Panc1 (cell line): ENCODE results near the gene CYGB. TPM values are rescaled to one million over a fixed set of nuclear protein-coding genes. Genes with fewer than 3 reads are reported as not detected.

Experiments
- ATAC-seq: fragments of 200-7000 bp; cut with Tn5 transposase; 2 replicates; pipeline ENCODE4 v1.9.1; 2020; ENCODE audit warnings: mild to moderate bottlenecking, moderate library complexity
- BruUV-seq: library from RNA; stranded (reverse); fragments of 400-500 nt; replicated peaks from 2 replicates; lab custom pipeline; 2021; lab: Mats Ljungman, UMichigan
- CTCF ChIA-PET: fragments of 300-600 bp; sonication (Branson Sonifier 250); formaldehyde crosslinking; loops from one replicate; lab custom pipeline; 2022; ENCODE audit warnings: antibody characterized with exemption; lab: Charles Lee
- POLR2A ChIA-PET: fragments of 300-600 bp; sonication (Branson Sonifier 250); formaldehyde crosslinking; loops from one replicate; lab custom pipeline; 2022; ENCODE audit warnings: antibody characterized with exemption; lab: Charles Lee
- DNase-seq: peaks from one replicate; pipeline ENCODE4 v3.0.0-alpha.2; 2010; ENCODE audit warnings: low read depth, low spot score
- H3K27ac ChIP-seq: 2 replicates; pipeline ENCODE4 v1.5.1; 2011; ENCODE audit warnings: mild to moderate bottlenecking, low read length, inconsistent platforms
- H3K27me3 ChIP-seq: fragments of 200-500 bp; sonication (Bioruptor generic); 2 replicates; pipeline ENCODE4 v1.6.0; 2014; ENCODE audit warnings: low read length, inconsistent platforms; ENCODE audit not compliant: control insufficient read depth, insufficient read depth
- H3K36me3 ChIP-seq: fragments of 200-500 bp; sonication (Bioruptor generic); 2 replicates; pipeline ENCODE4 v1.5.1; 2014; ENCODE audit warnings: inconsistent platforms, mild to moderate bottlenecking, low read length, moderate library complexity; ENCODE audit not compliant: control insufficient read depth, insufficient read depth
- H3K4me1 ChIP-seq: 2 replicates; pipeline ENCODE4 v1.5.1; 2011; ENCODE audit warnings: inconsistent platforms, mild to moderate bottlenecking, low read length, moderate library complexity; ENCODE audit not compliant: control insufficient read depth, insufficient read depth
- H3K4me3 ChIP-seq, 2 experiments: 2 replicates each; pipeline ENCODE4 v1.5.1; 2011 to 2012; ENCODE audit warnings: low read depth in 2 of 2, low read length in 2 of 2, mild to moderate bottlenecking in 2 of 2, inconsistent platforms in 1 of 2, moderate library complexity in 1 of 2
- H3K9me3 ChIP-seq: fragments of 200-500 bp; sonication (Bioruptor generic); 2 replicates; pipeline ENCODE4 v1.5.1; 2014; ENCODE audit warnings: low read depth, mild to moderate bottlenecking, inconsistent platforms, low read length, moderate library complexity; ENCODE audit not compliant: control insufficient read depth, insufficient read depth
- POLR2AphosphoS5 ChIP-seq: IDR thresholded peaks from 2 replicates; pipeline ENCODE4 v1.6.1; 2012; ENCODE audit warnings: mild to moderate bottlenecking, low read depth, low read length, moderate library complexity
- SIN3A ChIP-seq: IDR thresholded peaks from 2 replicates; pipeline ENCODE4 v1.6.1; 2012; ENCODE audit warnings: low read depth, mild to moderate bottlenecking, low read length, moderate library complexity, borderline replicate concordance; ENCODE audit not compliant: insufficient read depth
- TCF7L2 ChIP-seq: IDR thresholded peaks from 2 replicates; pipeline ENCODE4 v1.6.1; 2011; ENCODE audit warnings: mild to moderate bottlenecking, low read depth, low read length, inconsistent platforms
- in situ Hi-C: cut with HindIII; loops from 2 replicates; pipeline ENCODE4 v1.10.0; 2016; ENCODE audit warnings: low sequenced_read_pairs, low pct_unique_long_range_greater_than_20kb
- intact Hi-C: fragments of 100-400 bp; cut with micrococcal nuclease; formaldehyde crosslinking; loops from one replicate; pipeline ENCODE4 v1.10.0; 2022; ENCODE audit not compliant: unreplicated experiment
- total RNA-seq: library from RNA; stranded (reverse); gene quantifications from one replicate; pipeline ENCODE4 v1.2.1, GENCODE V29; 2021; ENCODE audit not compliant: unreplicated experiment
- TF ChIP-seq, protein P1 (sequence below): fragments of 450-650 bp; IDR thresholded peaks from 2 replicates; pipeline ENCODE4 v1.5.1; 2017; ENCODE audit warnings: mild to moderate bottlenecking
- TF ChIP-seq, protein P2 (sequence below), 2 experiments: IDR thresholded peaks; 2 replicates each; pipeline ENCODE4 v1.6.1; 2011 to 2012; ENCODE audit warnings: low read depth in 2 of 2, control low read depth in 1 of 2, low read length in 1 of 2, mild to moderate bottlenecking in 1 of 2, moderate library complexity in 1 of 2; ENCODE audit not compliant: insufficient read depth in 1 of 2

CYGB gene
- total RNA-seq, 1 experiment from 2014 or later, result 6.0 TPM

DNA sequence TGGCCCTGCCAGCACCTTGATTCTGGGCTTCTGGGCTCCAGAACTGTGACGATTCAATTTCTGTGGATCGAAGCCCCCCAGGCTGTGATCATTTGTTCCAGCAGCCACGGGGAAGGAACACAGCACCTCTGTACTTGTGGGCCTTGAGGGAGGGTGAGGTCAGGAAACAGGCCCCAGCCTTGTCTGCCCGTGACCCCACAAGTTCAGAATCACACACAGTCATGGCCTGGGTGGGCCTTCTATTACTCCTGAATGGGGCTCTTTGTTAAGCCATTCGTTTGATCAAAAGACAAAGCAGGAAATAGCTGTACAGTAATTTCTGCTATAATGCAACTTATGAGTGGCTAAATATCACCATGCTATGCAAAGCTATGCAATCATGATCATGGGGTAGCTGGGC lies 38.1 kb upstream of the CYGB start:
- ChIA-PET CTCF (interaction anchor here (0.6 kb wide), 1 partner anchor 246 kb away, joined by 11 read pairs; no protein-coding TSS in a partner anchor), POLR2A (no interaction called here)
- Histone ChIP-seq H3K27me3 (no peaks in the 10 kb centered on the region), H3K4me3 (no peak overlapping the region), H3K36me3 (no peaks in the 10 kb centered on the region), H3K9me3 (no peaks in the 10 kb centered on the region), H3K27ac (no peak overlapping the region), H3K4me1 (peaks cover 3% of the 10 kb centered on the region)
- BruUV-seq, result no TSS peak
- in situ Hi-C loops (no loop called here), intact Hi-C loops (no loop called here)
- DNase-seq (no peak), ATAC-seq (no peak)
- TF ChIP-seq, protein P1, sequence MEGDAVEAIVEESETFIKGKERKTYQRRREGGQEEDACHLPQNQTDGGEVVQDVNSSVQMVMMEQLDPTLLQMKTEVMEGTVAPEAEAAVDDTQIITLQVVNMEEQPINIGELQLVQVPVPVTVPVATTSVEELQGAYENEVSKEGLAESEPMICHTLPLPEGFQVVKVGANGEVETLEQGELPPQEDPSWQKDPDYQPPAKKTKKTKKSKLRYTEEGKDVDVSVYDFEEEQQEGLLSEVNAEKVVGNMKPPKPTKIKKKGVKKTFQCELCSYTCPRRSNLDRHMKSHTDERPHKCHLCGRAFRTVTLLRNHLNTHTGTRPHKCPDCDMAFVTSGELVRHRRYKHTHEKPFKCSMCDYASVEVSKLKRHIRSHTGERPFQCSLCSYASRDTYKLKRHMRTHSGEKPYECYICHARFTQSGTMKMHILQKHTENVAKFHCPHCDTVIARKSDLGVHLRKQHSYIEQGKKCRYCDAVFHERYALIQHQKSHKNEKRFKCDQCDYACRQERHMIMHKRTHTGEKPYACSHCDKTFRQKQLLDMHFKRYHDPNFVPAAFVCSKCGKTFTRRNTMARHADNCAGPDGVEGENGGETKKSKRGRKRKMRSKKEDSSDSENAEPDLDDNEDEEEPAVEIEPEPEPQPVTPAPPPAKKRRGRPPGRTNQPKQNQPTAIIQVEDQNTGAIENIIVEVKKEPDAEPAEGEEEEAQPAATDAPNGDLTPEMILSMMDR, result no peak
- no peak for TF ChIP-seq POLR2AphosphoS5
- TF ChIP-seq TCF7L2, result no peak
- TF ChIP-seq, protein P2, sequence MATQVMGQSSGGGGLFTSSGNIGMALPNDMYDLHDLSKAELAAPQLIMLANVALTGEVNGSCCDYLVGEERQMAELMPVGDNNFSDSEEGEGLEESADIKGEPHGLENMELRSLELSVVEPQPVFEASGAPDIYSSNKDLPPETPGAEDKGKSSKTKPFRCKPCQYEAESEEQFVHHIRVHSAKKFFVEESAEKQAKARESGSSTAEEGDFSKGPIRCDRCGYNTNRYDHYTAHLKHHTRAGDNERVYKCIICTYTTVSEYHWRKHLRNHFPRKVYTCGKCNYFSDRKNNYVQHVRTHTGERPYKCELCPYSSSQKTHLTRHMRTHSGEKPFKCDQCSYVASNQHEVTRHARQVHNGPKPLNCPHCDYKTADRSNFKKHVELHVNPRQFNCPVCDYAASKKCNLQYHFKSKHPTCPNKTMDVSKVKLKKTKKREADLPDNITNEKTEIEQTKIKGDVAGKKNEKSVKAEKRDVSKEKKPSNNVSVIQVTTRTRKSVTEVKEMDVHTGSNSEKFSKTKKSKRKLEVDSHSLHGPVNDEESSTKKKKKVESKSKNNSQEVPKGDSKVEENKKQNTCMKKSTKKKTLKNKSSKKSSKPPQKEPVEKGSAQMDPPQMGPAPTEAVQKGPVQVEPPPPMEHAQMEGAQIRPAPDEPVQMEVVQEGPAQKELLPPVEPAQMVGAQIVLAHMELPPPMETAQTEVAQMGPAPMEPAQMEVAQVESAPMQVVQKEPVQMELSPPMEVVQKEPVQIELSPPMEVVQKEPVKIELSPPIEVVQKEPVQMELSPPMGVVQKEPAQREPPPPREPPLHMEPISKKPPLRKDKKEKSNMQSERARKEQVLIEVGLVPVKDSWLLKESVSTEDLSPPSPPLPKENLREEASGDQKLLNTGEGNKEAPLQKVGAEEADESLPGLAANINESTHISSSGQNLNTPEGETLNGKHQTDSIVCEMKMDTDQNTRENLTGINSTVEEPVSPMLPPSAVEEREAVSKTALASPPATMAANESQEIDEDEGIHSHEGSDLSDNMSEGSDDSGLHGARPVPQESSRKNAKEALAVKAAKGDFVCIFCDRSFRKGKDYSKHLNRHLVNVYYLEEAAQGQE (IDR thresholded peaks at IDR 0.05; ENCODE audit: insufficient read depth in 1 of 2, low read depth in 2 of 2, low read length in 1 of 2), result no peak
- no peak for TF ChIP-seq SIN3A

DNA sequence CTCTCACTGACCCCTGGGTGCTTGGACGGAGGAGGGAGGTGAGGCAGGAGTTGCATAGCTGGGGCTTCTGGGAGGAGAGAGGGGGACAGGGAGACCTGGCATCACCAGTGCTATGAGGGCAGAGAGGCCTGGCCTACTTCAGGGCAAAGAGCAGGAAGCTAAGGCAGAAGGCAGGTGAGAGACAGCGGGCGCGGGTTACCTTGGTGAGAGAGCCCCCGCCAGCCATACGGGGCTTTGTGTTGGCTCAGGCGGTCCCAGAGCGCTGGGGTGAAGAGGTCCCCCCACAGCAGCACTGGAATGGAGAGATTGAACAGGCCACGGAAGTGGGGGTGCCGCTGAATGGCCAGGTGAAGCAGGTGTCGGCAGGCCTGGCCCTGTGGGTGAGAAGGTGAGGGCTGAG lies 36.7 kb upstream of the CYGB start:
- ATAC-seq (no peak), DNase-seq (no peak)
- BruUV-seq, result no TSS peak
- Histone ChIP-seq H3K4me1 (peaks cover 15% of the 10 kb centered on the region), H3K9me3 (no peaks in the 10 kb centered on the region), H3K4me3 (no peak overlapping the region), H3K27ac (no peak overlapping the region), H3K36me3 (no peaks in the 10 kb centered on the region), H3K27me3 (no peaks in the 10 kb centered on the region)
- POLR2A ChIA-PET, result no interaction called here
- CTCF ChIA-PET, result no interaction called here
- TF ChIP-seq, protein P2 (IDR thresholded peaks at IDR 0.05; ENCODE audit: insufficient read depth in 1 of 2, low read depth in 2 of 2, low read length in 1 of 2), result no peak
- TF ChIP-seq TCF7L2 (no peak), POLR2AphosphoS5 (no peak), SIN3A (no peak)
- TF ChIP-seq, protein P1, result no peak
- in situ Hi-C loops, result no loop called here
- intact Hi-C loops, result no loop called here
